ENCODE data around the gene STEAP1.
"Not testable (repeated sequence)": the region's sequence is repeated elsewhere in the genome, so short reads cannot be mapped to it uniquely, and the experiment has no call there.

Gene STEAP1

GRCh38 chr7:90175667-90176066, 21.4 kb downstream of the STEAP1 start:
- DNase-seq, result no peak

- no peak for DNase-seq
Observed at GRCh38 chr7:90176195-90176594, 21.9 kb downstream of the STEAP1 start.

DNA sequence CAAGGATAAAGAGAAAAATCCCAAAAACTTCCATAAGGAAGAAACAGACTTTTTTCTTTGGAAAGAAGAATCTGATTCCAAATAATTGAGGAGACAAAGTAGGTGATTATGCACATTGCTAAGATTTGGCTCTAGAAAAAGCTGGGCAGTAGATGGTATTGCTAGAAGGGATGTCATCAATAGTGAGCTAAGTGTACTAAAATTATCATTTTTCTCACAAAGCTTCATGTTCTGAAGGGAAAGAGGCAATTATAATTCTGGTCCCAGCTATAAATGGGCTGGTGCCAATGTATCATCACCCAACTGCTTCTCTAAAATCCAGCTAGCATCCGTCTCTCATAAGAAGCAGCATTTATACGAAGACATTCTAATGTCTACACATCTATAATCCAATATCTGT, 23.9 kb downstream of the STEAP1 start:
- no peak for DNase-seq

- peak; percentile 16 for DNase-seq
Observed at GRCh38 chr7:90178679-90179278, 24.5 kb downstream of the STEAP1 start.

DNA sequence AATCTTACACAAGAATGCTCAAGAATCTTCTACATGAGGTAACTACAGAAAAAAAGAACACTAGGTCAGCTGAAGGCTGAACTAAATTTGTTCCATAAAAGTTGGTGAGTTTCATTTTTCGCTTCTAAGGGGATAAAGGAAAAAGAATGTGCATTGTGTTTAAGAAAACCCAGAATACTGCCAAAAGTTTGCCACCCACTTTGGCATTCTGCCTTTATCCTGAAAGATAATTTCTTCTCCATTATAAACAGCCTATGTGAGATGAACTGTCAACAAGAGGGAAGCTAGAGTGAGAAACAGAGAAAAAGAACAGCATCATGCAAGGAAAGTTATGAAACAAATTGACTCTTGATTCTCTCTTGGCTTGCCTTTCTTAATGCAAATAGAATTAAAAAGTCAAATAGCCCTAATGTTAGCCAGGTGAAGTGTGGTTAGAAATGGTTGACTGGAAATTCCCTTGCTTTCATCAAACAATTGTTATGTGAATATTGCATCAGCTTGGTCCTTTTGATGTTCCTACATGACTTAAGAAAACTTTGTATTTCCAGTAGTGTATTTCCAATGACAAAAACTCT, 25.8 kb downstream of the STEAP1 start:
- no peak for DNase-seq

- no peak for DNase-seq
Observed at GRCh38 chr7:90180649-90181048, 26.4 kb downstream of the STEAP1 start.

GRCh38 chr7:90181485-90181884, 27.2 kb downstream of the STEAP1 start:
- DNase-seq, result no peak

DNA sequence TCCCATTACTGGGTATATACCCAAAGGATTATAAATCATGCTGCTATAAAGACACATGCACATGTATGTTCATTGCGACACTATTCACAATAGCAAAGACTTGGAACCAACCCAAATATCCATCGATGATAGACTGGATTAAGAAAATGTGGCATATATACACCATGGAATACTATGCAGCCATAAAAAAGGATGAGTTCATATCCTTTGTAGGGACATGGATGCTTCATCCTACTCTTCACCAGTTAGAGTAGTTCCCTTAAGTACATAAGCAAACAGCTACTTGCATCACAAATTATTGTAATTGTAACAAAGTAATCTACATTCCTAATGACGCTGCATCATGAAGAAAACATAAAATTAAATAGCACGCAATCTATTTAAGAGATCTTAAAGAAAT, 32.0 kb downstream of the STEAP1 start:
- DNase-seq, result not testable (repeated sequence)

- DNase-seq, result no peak
Observed at GRCh38 chr7:90187507-90188050, 33.3 kb downstream of the STEAP1 start.

DNA sequence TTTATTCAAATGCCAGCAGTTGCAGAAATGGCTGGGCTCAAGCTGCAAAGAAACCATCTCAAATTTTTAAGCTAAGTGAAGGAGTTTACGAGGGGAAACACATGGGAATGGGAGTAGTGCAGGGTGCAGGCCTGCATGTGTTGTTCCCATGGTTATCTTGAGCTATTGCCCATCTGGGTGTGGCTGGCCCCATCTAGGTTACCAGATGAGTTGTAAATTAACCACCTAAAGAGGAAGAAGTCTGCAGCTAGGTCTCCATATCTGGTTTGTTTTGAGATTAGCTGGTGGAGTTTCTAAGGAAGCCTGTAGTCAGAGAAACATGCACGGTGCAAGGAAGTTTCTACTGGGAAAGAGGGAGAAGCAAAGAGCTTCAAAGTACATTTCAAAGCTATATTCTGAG, 34.0 kb downstream of the STEAP1 start:
- no peak for DNase-seq

- DNase-seq, result no peak
Observed at GRCh38 chr7:90190995-90191394, 36.7 kb downstream of the STEAP1 start.

- no peak for DNase-seq
Observed at GRCh38 chr7:90191648-90192047, 37.4 kb downstream of the STEAP1 start.

DNA sequence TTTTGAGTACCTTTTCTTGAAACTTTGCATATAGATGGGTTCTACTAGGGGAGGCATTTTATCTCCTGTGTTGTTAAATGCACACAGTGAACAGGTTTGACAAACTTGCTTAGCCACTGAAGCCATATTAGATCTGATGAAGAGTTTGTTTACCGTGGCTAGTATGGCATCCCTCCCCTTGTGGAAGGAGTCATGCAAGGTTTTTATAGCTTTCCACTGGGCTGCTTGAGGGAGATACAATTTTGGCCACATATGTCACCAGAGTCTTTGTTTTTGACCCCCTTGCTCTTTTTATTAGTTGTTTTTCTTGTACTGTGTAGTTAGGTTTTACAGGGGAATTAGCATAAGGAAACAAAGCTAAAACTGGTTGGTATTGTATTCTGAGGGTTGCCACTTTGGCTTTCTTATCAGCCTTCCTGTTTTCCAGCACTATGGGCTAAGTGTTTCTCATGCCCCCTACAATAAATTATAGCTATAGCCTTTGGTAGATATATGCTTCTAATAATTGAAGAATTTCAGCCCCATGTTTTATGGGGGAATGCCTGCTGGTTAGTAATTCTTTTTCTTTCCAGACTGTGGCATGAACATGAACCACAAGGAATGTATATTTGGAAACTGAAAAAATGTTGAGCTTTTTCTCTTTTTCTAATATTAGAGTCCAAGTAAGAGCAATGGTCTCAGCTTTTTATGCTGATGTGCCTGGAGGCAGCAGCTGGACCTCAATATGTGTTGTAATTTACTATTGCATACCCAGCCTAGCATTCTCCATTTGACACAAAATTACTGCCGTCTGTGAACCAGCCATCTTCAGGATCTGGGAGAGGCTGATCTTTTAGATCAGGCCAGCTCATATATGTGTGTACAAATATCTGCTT, 38.8 kb downstream of the STEAP1 start:
- no peak for DNase-seq

GRCh38 chr7:90194911-90195809, 40.9 kb downstream of the STEAP1 start:
- no peak for DNase-seq

DNA sequence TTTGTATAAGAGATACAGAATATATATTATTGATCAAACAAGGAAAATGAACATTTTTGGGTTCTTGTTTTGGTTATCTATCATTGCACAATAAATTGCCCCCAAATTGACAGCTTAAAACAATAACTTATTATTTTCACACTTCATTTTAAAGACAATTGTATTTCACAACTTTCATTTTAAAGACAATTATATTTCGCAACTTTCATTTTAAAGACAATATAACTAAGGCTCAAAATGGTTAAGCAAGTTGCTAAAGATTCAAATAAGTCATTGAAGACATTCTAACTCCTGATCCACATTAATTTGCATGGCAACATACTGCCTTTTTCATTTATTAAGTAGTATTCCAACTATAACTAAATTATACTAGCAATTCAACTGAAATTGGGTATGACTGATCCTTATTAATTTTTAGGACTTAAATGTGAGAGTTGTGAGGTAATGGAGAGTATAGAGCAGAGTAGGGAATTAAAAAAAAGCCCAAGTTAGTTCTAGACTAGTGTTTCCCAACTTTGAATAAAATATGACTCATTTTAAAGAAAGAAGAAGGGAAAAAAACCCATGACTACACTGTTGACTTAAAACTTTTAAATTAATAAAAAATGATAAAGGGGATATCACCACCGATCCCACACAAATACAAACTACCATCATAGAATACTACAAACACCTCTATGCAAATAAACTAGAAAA, 47.4 kb downstream of the STEAP1 start:
- no peak for DNase-seq

GRCh38 chr7:90207956-90208355, 53.7 kb downstream of the STEAP1 start:
- DNase-seq, result no peak

DNA sequence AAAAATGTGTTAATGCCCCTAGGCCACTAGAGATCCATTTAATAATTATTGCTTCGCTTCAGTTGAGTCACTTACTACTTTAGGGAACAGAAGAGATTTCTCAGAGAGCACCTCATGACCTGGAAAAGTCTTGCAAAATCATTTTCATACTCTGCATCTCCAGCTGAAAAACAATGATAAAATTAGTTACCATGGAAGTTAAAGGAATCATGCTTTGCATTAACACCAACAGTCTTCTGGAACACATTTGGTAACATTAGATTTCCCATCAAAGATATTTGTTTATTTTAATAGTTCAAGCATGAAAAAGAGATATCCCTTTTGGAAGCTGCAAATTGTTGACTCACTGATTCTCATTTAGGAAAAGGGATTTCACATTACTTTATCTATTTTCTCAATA, 55.5 kb downstream of the STEAP1 start:
- DNase-seq, result no peak

GRCh38 chr7:90210475-90210874, 56.2 kb downstream of the STEAP1 start:
- no peak for DNase-seq

DNA sequence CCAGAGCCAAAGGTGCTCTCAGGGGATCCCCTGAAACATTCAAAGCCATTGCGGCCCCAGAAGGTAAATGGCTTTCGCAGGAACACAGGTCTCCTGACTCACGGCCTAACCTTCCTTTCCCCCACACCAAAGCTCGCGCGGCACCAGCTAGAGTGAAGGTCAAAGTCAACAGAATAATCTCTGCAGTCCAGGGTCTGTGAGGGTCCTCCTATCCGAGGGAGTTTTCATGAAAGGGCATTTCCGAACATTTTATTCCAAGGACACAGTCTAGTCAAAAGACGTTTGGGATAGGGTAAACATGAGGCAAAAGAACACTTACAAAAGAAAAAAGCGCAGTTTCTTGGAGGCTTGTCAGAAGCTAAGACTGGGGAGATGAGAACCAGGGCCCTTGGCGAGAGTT, 56.7 kb downstream of the STEAP1 start:
- DNase-seq, result no peak

DNA sequence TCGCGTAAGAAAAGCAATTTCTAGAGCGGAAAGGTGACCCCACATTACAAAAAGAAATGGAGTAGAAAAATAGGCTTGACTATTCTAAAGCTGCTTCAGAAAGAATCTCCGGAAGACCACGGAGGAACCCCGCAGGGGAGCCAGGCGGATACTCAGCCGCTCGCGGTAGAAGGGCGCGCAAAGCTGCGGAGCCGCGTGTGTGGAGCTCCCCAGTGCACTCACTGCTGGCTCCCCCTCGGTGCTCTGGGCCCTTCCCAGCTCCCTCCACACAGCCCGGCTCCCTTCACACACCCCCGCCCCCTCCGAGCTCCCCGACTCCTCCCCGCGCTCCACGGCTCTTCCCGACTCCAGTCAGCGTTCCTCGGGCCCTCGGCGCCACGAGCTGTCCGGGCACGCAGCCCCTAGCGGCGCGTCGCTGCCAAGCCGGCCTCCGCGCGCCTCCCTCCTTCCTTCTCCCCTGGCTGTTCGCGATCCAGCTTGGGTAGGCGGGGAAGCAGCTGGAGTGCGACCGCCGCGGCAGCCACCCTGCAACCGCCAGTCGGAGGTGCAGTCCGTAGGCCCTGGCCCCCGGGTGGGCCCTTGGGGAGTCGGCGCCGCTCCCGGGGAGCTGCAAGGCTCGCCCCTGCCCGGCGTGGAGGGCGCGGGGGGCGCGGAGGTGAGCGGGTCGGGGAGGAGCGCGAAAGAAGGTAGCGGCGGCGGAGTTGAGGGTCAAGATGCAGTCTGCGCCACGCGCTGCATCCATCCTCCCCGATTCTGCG, 57.3 kb downstream of the STEAP1 start, which contains the start of gene STEAP2:
Gene STEAP2 (plus strand): TSS at position 350 of the 758 bp plus-strand sequence. CDS start 13,343 bp downstream, outside the sequence.
- no peak for DNase-seq

DNA sequence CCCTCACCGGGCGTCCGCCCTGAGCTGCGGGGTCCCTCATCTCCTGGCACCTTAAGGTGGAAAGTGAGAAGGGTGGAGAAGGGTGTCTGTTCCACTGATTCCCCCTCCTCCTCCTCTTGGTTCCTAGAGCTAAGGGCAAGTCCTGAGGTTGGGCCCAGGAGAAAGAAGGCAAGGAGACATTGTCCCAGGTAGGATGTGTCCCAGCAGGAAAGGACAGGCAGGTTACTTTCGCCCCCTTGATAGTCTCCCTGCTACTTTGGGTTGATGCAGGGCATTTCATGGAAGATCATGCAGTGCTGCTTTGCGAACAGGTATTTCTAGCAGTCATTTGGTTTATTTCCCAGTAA, 57.9 kb downstream of the STEAP1 start:
- DNase-seq, result no peak

Data from CD4-positive, alpha-beta T cell treated with Interleukin-4 for 4 hours (primary cell).